GM18505 (cell line): Measurements from ENCODE around the gene DLGAP1.

Experiments
- ATAC-seq: cut with Tn5 transposase; IDR thresholded peaks from one replicate; pipeline ENCODE4 v1.9.1; 2021; ENCODE audit not compliant: unreplicated experiment
- POLR2A ChIP-seq: IDR thresholded peaks from 4 replicates; pipeline ENCODE4 v1.6.1; 2011; ENCODE audit warnings: borderline replicate concordance; ENCODE audit not compliant: insufficient read depth, insufficient read length; ENCODE audit errors: extremely low read depth

The DLGAP1 gene

GRCh38 chr18:3932276-3932675, 522.8 kb downstream of the DLGAP1 start:
- TF ChIP-seq POLR2A, result no peak
- ATAC-seq, result no peak

GRCh38 chr18:3931542-3932112, 523.5 kb downstream of the DLGAP1 start:
- TF ChIP-seq POLR2A, result no peak
- no peak for ATAC-seq

GRCh38 chr18:3931013-3931315, 524.1 kb downstream of the DLGAP1 start:
- no peak for ATAC-seq
- TF ChIP-seq POLR2A, result no peak

GRCh38 chr18:3930126-3931012, 524.7 kb downstream of the DLGAP1 start:
- no peak for TF ChIP-seq POLR2A

DNA sequence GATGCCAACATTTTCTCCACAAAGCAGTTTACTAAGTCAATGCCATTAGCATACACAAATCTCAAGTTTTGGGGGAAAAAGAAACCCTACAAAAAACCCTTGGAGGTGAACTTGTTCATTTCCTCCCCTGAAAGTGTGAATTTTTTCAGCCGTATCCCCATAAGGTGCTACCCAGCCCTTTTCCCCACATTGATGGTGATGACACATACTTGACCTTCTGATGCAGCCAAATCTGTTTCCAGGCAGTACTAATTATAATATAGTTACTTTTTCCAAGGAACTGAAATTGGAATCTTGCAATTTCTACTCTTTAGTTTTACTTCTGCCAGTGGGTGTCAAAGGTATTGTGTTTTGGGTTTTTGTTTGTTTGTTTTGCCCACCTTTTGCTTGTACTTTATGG, 530.7 kb downstream of the DLGAP1 start:
- no peak for TF ChIP-seq POLR2A
- no peak for ATAC-seq

More at GRCh38 chr18:3930126-3931012, 524.7 kb downstream of the DLGAP1 start:
- no peak for ATAC-seq

DNA sequence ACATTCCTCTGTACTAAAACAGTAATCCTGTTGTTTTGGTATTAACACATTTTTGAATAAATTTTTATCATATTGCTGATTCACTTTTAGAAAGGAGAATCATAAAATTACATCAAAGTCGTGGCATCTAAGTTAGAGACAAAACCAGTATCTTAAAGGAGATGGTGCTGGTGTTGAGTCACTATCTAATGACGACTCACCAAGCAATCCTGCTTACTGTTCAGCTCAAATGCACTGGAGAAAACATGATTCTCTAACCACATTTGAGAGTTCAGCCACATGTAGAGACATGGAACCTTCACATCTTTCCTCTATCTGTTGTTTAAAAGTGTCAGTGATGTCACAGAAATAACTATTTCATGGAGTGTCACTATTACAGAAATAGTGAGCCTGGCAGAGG, 531.4 kb downstream of the DLGAP1 start:
- ATAC-seq, result no peak
- no peak for TF ChIP-seq POLR2A

DNA sequence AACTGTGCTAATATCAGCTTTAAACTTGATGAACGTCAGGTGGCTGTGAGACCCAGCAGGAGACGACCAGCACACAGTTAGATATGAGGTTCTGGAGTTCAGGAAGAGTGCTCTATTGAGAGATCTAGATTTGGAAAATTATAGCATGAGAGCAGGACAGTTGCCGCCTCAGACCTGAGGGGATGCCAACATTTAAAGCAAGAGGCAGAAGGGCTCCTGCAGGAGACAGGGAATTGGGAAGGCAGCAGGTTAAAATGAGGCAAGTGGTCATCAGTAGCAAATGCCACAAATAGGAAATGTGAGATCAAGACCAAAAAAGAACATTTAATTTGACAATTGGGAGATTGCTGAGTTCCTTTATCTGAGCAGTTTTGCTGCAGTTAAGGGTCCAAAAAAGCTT, 533.3 kb downstream of the DLGAP1 start:
- ATAC-seq, result no peak
- TF ChIP-seq POLR2A, result no peak

DNA sequence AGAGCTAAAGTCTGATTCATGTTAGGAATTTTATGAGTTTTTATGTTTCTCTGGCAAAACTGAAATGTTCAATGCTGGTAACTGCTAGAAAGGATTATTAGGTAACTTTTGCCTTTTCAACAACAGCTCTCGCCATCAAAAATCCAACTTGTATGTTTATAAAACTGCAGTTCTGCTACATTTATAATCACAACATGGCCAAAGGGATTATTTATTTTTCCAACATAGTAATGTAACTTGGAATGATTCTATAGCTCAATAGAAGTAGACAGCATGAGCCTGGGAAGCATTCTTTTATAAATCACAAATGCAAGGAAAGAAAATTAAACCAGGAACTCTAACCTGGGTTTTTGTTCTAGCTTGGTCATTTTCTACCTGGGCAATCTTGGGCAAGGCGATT, 534.3 kb downstream of the DLGAP1 start:
- ATAC-seq, result no peak
- TF ChIP-seq POLR2A, result no peak

- TF ChIP-seq POLR2A, result no peak
- no peak for ATAC-seq
These were observed 535.6 kb downstream of the DLGAP1 start for GRCh38 chr18:3919396-3920061.

DNA sequence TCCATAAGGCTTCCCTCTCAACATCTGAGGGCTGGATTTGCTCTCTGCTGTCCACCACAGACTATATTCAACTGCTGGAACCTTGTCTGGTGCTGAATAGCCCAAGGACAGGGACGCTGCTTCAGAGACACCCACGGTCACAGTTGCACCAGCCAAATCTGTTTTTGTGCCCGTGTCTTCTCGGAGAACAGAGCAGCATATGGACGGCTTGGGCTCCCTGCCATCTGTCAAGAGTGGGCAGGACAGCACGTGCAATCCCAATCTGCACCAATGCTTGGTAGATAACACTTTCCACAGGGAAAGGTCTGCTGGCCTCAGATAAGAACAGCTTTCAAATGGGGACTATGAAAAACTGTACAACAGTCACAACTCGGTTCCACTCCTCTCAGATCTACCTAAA, 539.0 kb downstream of the DLGAP1 start:
- no peak for TF ChIP-seq POLR2A
- ATAC-seq, result no peak

- no peak for ATAC-seq
These were observed 540.1 kb downstream of the DLGAP1 start for GRCh38 chr18:3914833-3915610.

DNA sequence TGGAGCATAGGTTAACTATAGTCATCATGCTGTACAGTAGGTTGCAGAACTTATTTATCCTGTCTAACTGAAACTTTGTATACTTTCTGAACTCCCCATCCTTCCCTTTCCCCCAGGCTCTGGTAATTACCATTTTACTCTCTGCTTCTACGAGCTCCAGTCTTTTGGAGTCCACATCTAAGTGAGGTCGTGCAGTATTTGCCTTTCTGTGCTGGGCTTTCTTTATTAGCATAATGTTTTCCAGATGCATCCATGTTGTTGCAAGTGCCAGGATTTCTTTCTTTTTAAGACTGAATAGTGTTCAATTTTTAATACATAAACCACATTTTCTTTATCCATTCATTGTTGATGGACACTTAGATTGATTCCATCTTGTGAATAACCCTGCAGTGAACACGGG, 541.0 kb downstream of the DLGAP1 start:
- no peak for TF ChIP-seq POLR2A
- no peak for ATAC-seq

More at GRCh38 chr18:3914833-3915610, 540.1 kb downstream of the DLGAP1 start:
- no peak for TF ChIP-seq POLR2A

- no peak for ATAC-seq
These were observed 542.4 kb downstream of the DLGAP1 start for GRCh38 chr18:3912705-3913104.

More at GRCh38 chr18:3912705-3913104, 542.4 kb downstream of the DLGAP1 start:
- TF ChIP-seq POLR2A, result no peak
